ENCODE results near the gene CDK14.
"Not testable (repeated sequence)": the region's sequence is repeated elsewhere in the genome, so short reads cannot be mapped to it uniquely, and the experiment has no call there.

CDK14 gene

GRCh38 chr7:90597563-90598253 lies 1.6 kb downstream of the CDK14 start:
- no peak for DNase-seq

- no peak for DNase-seq
Observed at GRCh38 chr7:90599038-90599437, 2.9 kb downstream of the CDK14 start.

- DNase-seq = no peak
Observed at GRCh38 chr7:90599892-90600555, 3.9 kb downstream of the CDK14 start.

DNA sequence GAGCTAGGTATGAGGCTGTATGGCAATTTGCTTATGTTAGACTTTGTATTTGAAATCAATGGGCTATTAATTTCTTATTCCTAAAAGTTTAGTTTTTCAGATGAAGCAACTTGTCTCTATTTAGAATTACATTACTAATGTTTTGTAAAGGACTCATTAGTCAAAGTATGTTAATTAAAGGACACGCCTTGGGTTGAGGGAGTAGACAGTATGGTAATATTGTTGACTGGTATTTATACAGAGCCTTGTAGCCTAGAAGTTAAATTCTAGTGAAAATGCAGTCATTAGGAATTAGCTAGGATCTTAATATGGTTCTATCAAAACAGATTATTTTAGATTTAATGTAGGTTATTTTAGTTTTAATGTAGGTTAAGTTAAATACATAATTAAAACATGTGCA lies 6.2 kb downstream of the CDK14 start:
- no peak for DNase-seq

DNA sequence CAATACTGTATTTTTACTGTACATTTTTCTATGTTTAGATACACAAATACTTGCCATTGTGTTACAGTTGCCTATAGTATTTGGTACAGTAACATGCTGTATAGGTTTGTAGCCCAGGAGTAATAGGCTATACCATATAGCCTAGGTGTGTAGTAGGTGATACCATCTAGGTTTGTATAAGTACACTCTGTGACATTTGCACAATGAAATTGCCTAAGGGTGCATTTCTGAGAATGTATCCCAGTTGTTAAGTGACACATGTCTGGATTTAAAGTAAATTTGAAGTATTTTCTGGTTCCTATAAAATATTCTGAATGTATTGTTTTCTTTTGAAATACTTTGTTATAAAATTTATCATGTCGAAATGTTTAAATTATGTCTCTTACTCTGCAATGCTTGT lies 7.2 kb downstream of the CDK14 start:
- DNase-seq = no peak

- DNase-seq = no peak
Observed at GRCh38 chr7:90604383-90604782, 8.3 kb downstream of the CDK14 start.

DNA sequence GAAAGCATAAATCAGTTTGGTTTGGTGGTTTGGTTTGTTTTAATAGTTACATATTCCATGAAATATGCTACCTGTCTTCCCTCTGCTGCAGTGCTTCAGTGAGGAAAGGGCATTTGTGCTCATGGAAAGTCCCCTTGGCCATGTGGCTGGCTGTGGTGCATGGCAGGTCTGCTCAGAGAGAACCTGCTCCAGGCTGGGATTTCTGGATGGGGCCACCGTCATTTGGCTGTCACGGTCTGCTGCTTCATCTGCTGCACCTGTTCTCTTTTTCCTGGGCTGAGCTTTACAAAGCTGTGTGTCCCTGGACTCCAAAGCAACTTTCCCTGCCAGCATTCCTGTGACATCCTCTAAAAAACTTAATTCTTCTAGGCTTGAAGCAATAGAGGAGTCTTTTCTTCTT lies 8.9 kb downstream of the CDK14 start:
- no peak for DNase-seq

DNA sequence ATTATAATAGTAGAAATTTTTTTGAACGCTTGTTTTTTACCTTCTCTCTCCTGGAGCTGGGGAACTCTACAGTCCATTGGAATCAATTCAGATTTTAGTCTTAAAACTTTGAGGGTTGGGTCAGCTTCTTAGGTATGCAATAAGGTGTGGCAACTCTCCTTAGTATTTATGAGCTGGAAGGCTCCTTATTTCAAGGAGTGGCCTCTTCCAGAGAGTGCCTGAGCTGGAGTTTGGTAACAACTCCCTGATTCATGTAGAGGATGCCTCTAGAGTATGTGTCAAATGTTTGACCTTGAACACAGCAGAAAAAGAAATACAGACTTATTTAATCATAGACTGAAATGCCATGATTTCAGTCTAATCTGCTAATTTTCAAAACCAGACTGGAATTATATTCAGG lies 11.1 kb downstream of the CDK14 start:
- no peak for DNase-seq

DNA sequence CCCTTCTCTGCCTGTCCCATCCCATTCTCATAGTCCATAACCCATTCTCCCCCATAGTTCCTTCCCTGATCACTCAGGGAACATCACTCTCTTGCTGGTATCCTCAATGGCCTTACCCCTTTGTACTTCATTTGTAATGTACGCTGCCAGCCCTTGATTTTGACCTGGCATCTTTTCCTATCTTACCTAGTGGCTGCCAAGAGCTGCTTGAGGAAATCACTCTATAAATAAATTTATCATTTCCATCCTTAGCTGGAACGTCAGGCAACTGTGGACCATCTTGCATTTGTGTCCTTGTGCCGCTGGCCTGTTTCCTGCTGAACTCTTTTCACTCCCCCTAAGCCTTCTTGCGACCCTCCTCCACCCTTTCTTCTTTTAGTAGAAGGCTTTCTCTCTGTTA lies 14.0 kb downstream of the CDK14 start:
- no peak for DNase-seq

DNA sequence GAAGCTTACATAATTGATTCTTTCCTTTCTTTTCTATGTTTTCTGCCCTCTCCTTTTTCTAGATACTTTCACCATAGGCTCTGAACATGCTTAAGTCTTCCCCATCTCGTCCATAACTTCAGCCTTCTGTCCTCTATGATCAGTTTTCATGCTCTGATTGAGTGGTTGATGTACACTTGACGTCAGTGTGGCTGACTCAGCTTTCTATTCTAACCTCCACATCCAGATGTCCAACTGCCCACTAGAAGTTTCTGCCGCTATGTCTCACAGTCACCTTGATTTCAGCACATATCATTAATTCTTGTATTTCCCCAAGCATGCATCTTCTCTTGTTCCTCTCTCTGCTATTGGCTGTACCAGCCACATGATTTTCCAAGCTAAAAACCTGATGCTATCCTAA lies 15.0 kb downstream of the CDK14 start:
- no peak for DNase-seq

DNA sequence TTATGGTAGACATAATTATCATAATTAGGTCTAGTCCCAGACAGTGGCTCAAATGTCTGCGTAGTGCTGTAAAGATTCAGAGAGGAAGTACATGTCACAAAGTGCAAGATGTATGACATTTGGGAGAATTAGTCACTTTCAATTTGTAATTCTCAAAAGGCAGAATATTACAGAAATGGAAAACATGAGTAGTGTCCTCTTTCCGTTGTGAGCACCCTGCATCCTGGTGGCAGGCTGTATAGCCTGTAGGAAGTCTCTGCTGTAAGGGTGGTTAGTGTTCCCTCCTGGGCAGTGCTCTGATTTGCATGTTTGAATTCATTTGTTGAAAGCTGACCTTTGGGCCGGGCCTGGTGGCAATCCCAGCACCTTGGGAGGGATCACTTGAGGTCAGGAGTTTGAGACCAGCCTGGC lies 17.0 kb downstream of the CDK14 start:
- no peak for DNase-seq

DNA sequence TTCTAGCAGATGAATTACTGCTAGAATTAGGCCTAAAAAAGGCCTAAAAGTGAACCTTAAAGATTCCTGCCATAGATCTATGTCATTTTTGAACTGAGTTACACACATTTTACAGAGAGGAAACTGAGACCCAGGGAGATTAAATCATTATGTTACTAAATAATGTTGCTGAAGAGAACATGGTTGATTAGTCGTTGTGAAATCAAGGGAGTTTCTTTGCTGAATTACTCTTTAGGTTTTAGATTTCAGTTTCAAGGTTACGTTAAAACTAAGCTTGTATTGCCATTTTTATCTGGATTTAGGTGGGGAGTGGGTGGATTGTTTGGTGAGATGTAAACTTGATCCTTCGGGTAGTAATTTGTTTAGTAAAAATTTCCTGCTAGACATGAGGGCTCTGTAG lies 21.3 kb downstream of the CDK14 start:
- DNase-seq = no peak

- no peak for DNase-seq
Observed at GRCh38 chr7:90618876-90619275, 22.8 kb downstream of the CDK14 start.

- DNase-seq = no peak
Observed at GRCh38 chr7:90621125-90621746, 25.1 kb downstream of the CDK14 start.

GRCh38 chr7:90621747-90622140 lies 25.6 kb downstream of the CDK14 start:
- no peak for DNase-seq

GRCh38 chr7:90622670-90623069 lies 26.5 kb downstream of the CDK14 start:
- DNase-seq = no peak

GRCh38 chr7:90624225-90624911 lies 28.2 kb downstream of the CDK14 start:
- no peak for DNase-seq

GRCh38 chr7:90625051-90625450 lies 28.9 kb downstream of the CDK14 start:
- no peak for DNase-seq

DNA sequence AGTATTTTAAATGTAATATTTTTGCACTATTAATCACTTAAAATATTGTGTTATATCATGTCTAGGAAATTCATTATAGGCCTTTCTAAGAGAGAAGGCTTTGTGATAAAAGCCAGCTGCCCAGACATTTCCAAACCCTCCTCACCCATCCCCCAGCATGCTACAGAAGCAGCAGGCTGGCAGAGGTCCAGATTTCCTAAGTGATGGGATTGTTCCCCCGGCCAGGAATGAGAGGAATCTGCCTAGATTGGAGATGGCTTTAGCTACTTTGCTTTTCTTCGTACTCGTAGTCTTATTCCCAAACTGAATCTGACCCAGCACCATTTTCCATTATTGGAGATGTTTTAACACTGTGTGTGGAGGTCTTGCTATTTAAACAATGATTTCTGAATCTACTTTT lies 29.4 kb downstream of the CDK14 start:
- no peak for DNase-seq

GRCh38 chr7:90626013-90626412 lies 29.9 kb downstream of the CDK14 start:
- no peak for DNase-seq

DNA sequence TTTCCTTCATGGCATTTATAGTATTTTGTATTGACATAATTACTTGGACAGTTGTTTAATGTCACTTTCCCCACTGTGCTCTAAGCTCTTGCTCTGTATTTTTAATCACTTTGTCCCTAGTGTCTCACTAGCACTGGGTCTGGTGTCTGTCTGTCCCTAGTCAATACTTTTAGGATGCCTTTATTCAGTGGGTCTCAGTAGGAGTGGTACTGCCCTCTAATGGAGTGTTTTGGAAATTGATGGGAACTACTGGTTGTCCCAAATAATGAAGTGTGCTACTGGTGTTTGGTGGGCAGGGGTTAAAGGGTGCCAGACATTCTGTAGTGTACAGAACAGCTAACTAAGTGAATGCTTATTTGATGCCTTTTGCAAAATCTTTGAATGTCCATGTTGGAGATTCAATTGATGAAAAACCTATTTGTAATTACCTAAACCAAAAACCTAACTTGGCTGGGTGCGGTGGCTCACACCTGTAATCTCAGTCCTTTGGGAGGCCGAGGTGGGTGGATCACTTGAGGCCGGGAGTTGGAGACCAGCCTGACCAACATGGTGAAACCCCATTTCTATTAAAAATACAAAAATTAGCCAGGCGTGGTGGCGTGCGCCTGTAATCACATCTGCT lies 33.3 kb downstream of the CDK14 start:
- DNase-seq = no peak

DNA sequence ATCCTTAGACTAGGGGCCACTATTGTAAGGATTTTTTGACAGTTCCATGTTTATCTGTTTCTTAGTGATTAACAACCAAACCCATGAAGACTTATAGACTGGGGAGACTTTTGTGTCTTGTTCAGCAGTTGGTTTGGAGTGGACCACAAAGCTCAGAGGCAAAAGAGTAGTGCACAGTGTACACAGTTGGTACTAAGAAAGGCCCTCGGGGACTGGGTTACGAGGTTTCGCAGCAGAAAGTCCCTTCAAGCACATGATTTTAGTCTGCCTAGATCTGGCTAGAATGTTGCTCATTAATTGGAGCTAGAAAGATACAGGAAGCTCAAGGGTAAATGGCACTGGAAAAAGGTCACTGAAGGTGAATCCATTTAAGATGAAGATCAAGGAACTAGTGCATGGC lies 35.4 kb downstream of the CDK14 start:
- no peak for DNase-seq

DNA sequence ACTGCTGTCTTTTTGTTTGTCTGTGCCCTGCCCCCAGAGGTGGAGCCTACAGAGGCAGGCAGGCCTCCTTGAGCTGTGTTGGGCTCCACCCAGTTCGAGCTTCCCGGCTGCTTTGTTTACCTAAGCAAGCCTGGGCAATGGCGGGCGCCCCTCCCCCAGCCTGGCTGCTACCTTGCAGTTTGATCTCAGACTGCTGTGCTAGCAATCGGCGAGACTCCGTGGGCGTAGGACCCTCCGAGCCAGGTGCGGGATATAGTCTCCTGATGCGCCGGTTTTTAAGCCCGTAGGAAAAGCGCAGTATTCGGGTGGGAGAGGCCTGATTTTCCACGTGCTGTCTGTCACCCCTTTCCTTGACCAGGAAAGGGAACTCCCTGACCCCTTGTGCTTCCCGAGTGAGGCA lies 43.6 kb downstream of the CDK14 start:
- not testable (repeated sequence) for DNase-seq

Data from stimulated activated CD4-positive, alpha-beta T cell treated with anti-CD3 and anti-CD28 coated beads, Interleukin-4, amount 100 ng/mL, for 1 hour (primary cell).